GM21619 (cell line): ENCODE measurements around the gene SLC22A15.

Source experiments
- ATAC-seq: cut with Tn5 transposase; IDR thresholded peaks from one replicate; pipeline ENCODE4 v1.9.1; 2021; ENCODE audit not compliant: unreplicated experiment

Gene SLC22A15

DNA sequence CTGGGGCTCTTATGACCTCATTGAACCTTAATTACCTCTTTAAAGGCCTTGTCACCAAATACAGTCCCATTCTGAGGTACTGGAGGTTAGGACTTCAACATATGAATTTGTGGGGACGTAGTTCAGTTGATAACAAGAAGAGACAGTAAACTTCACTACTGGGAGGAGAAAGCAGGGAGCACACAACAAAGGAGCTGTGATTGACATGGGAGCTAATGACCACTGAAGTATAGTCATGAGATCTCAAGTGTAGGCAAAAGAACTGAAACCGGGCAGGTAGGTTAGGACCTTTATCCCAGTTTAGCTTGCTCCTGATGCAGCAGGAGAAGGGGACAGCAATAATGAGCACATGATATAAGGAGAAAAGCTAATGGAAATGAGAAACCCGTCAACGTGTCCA is 123.1 kb downstream of the SLC22A15 start:
- no peak for ATAC-seq

DNA sequence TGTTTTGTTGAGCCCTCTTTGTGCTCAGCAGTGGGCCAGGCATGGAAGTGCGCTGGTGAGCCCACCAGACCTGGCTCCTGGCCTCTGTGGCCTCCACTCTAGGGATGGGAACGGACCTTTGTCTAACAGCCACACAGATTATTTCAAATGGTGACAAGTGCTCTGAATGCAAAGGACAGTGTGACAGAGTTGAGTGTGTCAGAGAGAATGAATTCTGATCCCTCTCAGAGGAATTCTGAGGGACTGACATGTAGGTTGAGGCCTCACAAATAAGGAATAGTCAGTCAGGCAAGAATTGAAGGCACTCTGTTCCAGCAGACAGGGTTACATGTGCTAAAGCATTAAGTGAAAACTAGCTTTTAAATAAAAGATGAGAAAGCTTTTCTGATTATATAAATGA is 123.6 kb downstream of the SLC22A15 start:
- ATAC-seq, result no peak

DNA sequence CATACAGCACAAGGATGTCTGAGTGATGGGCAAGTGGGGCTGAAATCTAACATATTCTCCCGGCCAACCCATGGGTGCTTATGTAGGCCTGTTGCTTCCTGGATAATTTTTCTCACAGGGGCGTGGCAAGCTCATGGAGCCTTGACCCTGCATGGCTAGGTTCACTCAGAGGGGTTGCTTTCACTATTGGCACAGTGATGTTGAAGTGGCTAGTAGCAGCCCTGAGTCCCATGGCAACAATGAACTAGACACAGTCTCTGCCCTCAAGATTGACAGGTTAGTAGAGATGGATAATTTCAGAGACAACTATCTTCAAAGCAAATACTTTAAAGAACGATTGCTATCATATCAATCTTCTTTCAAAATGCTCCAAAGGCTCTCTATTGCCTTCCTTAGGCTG is 128.4 kb downstream of the SLC22A15 start:
- no peak for ATAC-seq

DNA sequence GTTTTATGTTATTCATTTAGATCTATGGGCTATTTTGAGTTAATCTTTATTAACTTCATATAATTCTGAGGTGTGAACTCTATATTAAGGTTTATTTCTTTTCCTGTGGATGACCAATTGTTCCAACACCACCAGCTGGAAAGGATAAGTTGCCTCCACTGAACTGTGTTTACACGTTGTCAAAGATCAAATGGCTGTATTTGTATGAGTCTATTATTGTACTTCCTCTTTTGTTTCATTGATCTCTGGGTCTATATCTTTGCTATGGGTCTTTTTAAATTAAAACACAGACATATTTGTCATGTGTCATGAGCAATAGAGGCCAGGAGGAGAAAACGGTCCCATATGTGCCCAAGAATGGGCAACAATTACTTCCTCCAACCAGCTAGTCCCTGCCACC is 129.7 kb downstream of the SLC22A15 start:
- no peak for ATAC-seq

DNA sequence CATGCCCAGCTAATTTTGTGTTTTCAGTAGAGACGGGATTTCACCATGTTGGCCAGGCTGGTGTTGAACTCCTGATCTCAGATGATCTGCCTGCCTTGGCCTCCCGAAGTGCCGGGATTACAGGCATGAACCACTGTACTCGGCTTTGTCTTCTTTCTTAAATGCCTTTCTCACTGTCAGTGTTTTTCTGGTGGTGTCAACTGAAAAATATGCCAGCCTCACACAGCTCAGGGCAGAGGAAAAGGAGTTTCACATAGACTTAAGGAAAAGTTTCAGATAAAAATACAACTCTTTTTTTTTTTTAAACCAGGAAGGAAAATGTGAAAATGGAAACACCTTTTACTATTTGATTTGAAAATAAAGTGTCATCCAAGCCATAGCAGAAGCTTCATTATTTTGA is 130.3 kb downstream of the SLC22A15 start:
- ATAC-seq, result no peak

DNA sequence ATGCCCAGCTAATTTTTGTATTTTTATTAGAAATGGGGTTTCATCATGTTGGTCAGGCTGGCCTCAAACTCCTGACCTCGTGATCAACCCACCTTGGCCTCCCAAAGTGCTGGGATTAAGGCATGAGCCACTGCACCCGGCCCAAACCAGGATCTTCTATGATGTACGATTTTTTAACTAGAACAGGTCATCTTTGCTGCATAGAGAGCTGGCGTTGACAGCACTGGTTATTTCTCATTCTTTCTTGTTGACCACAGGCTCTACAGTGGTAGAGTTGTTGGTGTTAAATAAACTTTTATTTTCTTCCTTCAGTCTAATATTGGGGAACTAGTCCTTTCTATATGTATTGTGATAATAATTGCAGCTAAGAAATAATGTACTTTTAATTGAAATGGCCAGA is 131.1 kb downstream of the SLC22A15 start:
- ATAC-seq, result no peak

DNA sequence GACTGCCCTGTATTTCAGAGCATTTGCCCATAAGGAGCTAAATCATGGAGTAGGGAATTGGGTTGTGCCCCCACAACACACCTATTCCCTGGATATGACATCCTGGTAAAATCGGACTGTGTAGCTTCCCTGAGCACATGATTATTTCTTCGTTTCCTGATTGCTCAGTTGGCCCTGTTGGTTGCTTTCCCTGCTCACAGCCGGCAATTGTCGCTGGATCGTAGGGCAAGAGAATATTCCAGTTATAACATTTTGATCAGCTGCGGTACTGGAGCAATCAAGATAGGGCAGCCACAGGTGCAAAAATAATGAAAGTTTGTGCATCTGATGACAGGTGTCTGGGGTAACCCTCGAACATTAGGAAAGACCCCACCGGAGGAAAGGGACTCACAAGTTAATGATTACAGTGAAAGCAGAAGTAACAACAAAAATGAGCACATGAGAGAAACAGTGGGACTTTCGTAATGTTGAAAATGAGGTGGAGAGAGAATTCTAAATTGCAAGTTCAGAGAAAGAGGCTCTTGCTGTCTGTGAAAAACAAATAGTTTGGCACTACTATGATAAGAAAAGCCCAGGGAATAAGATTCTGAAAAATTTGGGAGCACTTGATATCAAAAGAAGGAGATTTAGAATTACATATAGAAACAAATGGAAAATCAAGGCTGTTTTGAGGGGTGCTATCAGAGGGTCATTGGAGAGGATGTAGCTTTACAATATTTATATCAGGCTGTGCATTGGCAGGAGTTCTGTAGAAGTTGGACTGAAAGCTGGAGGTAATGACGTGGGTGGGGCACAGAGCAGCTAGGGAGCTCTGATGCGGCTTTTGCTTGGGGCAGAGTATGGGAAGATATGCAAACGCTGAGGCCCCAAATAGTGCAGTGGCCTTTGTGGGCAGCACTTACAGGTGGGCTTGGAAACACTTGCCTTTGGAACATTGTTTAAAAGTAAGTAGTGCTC is 134.5 kb downstream of the SLC22A15 start, which contains the start of gene MAB21L3:
Gene MAB21L3, plus strand, starts transcription at position 833 of the 957 bp plus-strand sequence. CDS start 1,217 bp downstream, outside the sequence.
- peak; percentile 63 for ATAC-seq

DNA sequence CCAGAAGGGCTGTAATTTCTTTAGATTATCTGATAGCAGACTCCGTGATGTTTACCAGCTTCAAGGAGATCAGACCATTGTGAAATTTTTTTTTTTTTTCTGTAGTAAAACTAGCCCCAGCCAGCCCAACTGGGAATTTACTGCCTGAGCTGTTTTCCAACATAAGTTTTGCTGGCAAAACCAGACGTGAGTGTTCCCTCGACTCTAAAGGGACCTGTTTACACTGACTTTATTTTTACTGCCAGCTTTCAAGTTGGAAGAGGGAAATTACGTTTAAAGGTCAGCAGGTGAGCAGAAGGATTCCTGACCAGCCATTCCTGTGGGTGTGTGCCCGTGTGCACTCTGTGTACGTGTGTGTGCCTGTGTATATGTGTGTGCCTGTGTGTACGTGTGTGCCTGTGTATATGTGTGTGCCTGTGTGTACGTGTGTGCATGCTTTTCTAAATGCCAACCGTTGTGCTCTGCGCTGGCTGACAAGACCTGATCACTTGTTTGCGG is 135.3 kb downstream of the SLC22A15 start:
- no peak for ATAC-seq

DNA sequence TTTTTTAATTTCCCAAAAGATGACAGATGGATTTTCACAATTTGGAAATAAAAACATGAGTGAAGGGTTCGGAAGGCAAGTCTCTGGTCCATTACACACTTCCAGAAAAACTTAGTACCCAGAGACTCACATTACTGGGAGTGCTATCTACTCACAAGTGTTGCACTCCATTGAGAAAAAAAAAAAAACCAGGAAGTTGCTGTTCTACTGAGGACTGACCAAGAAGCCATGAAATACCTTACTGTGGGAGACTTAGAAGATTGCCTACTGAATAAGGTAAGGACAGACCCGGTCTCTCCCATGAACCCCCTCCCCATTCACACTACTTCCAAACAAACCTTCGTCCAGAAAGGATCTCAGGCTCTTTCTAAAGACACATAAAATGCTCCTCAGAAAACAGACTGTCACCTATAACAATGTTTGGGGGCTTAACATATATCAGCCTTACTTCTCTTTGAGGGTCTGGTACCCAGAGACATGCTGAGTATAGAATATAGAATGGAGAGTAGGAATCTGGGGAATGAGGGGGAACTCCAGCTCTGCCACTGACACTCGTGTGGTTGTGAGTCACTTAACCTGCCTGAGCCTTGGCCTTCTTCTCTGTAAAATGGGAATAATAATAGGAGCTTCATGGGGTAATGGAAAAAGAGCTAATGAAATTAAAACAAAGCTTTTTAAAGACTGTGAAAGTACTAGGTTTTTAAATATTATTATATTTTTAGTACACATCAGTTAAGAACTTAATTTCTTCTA is 136.3 kb downstream of the SLC22A15 start:
- ATAC-seq, result no peak

DNA sequence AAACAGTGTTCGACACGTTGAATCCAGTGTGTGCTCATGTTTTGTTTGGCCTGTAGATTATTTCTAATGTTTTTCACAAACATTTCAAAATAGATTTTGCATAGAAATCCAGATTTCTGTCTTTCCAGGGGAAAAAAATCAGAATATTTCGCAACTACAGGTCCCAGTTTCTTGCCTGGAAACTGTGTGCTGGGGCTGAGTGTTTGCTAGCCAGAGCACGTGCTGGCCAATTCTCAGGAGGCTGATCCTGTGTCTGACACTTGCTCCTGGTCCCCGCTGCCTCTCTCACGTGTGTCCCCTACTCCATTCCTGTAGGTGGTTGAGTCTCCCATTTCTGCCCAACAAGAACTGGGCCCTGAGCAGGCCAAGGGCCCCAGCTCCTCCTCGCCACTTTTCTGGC is 137.3 kb downstream of the SLC22A15 start:
- ATAC-seq, result no peak

DNA sequence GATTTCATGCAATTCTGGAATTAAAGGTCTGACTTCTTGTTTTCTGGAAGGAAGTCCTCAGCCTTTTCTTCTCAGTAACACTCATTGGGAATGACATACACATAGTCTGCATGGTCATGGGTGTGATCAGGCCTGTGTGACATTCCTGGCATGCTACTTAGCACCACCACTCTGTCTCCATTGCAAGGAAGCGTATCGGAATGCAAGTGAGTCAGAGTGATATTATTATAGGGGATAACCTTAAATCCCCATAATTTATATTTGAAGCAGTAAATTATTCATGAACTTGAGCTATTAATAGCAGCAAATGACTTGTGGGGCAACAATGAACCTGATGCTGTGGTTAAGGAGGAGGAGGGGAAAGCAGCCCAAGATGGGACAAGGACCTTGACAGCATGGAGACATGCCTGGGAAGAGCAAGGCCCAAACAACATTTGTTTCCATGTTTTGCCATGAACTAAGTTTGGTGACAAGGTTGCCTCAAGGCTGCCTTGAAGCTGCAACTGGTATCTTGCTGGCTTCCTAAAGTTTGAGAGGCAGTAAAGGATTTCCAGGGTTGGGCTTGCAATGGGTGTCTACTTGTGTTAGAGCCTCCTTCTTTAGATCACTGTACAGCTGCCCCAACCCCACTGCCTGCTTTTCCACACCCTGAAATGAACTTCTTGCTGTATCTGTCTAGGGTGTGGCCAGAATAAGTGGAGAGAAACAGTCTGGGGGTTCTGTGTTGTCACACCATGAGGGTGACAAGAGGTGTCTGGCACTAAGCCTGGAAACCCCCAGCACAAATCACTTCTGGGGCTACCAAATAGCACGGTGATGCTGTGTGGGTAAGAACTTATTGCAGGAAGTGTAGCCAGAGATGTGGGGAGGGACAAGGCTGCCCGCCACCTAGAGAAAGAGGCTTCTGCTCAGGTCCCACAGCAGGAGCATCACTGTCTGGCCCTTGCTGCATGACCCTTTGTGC is 139.4 kb downstream of the SLC22A15 start:
- ATAC-seq, result no peak

DNA sequence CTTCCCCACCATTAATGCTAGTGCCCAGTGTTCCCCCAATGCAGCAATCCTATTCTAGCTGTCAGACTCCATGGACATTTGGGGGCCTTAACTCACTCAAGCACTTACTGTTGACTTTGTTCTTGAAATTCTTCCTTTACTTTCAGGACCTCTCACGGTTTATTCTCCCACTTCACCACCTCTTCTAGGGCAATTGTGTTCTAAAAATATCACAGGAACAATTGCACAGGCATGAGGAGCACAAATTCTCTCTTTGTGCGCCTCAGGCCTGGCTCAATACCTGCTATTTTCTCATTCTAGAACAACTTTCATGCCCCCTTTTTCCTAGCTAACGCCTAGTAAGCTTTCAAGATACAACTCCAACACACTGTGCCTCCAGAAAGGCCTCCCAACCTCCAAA is 142.2 kb downstream of the SLC22A15 start:
- no peak for ATAC-seq
